Ascending aorta (tissue), 2 donors: ENCODE measurements around the gene OR51B4. TPM values are rescaled to one million over a fixed set of nuclear protein-coding genes. Genes with fewer than 3 reads are reported as not detected.

ENCODE experiments used
- DNase-seq, 2 donors: peaks; one replicate each; pipeline ENCODE4 v3.0.0-alpha.2; 2019; ENCODE audit warnings: low spot score in 2 of 2
- H3K27ac ChIP-seq, 2 donors: fragments of 200-600 bp; sonication (generic); one replicate each; pipeline ENCODE4 v1.5.1; 2016 to 2017; ENCODE audit warnings: mild to moderate bottlenecking in 1 of 2
- H3K27me3 ChIP-seq: fragments of 200-600 bp; sonication (generic); one replicate; pipeline ENCODE4 v1.5.1; 2017
- H3K36me3 ChIP-seq, 2 donors: fragments of 200-600 bp; sonication (generic); one replicate each; pipeline ENCODE4 v1.5.1; 2016
- H3K4me1 ChIP-seq, 2 donors: fragments of 200-600 bp; sonication (generic); one replicate each; pipeline ENCODE4 v1.5.1; 2016 to 2017; ENCODE audit warnings: mild to moderate bottlenecking in 1 of 2
- H3K4me3 ChIP-seq, 2 donors: fragments of 200-600 bp; sonication (generic); one replicate each; pipeline ENCODE4 v1.5.1; 2016 to 2017; ENCODE audit warnings: mild to moderate bottlenecking in 1 of 2
- H3K9me3 ChIP-seq, 2 donors: fragments of 200-600 bp; sonication (generic); one replicate each; pipeline ENCODE4 v1.5.1; 2016
- intact Hi-C: fragments of 100-400 bp; cut with DNase I; formaldehyde crosslinking; loops from one replicate; pipeline ENCODE4 v1.15.1; 2023
- total RNA-seq: library from RNA; depleted of rRNA; stranded (reverse); fragments of >200 nt; gene quantifications from one replicate; pipeline ENCODE4 v1.1.0, GENCODE V29; 2016
- TF ChIP-seq, protein P1 (sequence below), 3 experiments: fragments of 200-600 bp in 2 of 3; fragments of 450-650 bp in 1 of 3; sonication (generic) in 2 of 3; IDR thresholded peaks; one replicate each; pipeline ENCODE4 v1.5.1; 2016 to 2019; ENCODE audit warnings: antibody characterized with exemption in 3 of 3, mild to moderate bottlenecking in 1 of 3, moderate library complexity in 1 of 3

OR51B4 gene
- total RNA-seq, 1 donor from 2014 or later = not detected

DNA sequence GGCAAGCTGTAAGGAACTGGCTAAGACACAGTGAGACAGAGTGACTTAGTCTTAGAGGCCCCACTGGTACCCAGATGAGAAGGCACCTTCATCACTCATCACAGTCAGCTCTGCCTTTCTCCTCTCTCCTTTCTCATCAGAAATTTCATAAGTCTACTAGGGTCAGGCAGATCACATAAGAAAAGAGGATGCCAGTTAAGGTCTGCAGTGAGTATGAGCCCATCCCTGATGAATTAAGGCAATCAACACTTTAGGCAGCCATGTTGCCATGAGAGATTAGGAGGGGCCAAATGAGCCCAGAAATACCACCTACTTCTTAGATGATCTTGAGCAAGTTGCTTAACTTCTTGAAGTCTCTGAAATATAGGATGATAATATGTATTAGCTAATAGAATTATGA, 20.1 kb downstream of the OR51B4 start:
- Histone ChIP-seq H3K9me3 (no peaks in the 10 kb centered on the region), H3K36me3 (no peaks in the 10 kb centered on the region), H3K27me3 (no peaks in the 10 kb centered on the region), H3K4me1 (no peaks in the 10 kb centered on the region), H3K27ac (no peak overlapping the region), H3K4me3 (no peak overlapping the region)
- DNase-seq = no peak
- intact Hi-C loops = no loop called here
- TF ChIP-seq, protein P1, sequence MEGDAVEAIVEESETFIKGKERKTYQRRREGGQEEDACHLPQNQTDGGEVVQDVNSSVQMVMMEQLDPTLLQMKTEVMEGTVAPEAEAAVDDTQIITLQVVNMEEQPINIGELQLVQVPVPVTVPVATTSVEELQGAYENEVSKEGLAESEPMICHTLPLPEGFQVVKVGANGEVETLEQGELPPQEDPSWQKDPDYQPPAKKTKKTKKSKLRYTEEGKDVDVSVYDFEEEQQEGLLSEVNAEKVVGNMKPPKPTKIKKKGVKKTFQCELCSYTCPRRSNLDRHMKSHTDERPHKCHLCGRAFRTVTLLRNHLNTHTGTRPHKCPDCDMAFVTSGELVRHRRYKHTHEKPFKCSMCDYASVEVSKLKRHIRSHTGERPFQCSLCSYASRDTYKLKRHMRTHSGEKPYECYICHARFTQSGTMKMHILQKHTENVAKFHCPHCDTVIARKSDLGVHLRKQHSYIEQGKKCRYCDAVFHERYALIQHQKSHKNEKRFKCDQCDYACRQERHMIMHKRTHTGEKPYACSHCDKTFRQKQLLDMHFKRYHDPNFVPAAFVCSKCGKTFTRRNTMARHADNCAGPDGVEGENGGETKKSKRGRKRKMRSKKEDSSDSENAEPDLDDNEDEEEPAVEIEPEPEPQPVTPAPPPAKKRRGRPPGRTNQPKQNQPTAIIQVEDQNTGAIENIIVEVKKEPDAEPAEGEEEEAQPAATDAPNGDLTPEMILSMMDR (IDR thresholded peaks at IDR 0.05) = no peak

DNA sequence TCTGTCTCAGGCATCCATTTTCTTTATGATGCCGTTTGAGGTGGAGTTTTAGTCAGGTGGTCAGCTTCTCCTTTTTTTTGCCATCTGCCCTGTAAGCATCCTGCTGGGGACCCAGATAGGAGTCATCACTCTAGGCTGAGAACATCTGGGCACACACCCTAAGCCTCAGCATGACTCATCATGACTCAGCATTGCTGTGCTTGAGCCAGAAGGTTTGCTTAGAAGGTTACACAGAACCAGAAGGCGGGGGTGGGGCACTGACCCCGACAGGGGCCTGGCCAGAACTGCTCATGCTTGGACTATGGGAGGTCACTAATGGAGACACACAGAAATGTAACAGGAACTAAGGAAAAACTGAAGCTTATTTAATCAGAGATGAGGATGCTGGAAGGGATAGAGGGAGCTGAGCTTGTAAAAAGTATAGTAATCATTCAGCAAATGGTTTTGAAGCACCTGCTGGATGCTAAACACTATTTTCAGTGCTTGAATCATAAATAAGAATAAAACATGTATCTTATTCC, 21.1 kb downstream of the OR51B4 start:
- peak; percentile 27 to 73 for DNase-seq
- Histone ChIP-seq H3K4me1 (no peaks in the 10 kb centered on the region), H3K4me3 (no peak overlapping the region), H3K27me3 (no peaks in the 10 kb centered on the region), H3K9me3 (no peaks in the 10 kb centered on the region), H3K27ac (no peak overlapping the region), H3K36me3 (no peaks in the 10 kb centered on the region)
- intact Hi-C loops = no loop called here
- TF ChIP-seq, protein P1 (IDR thresholded peaks at IDR 0.05) = no peak

DNA sequence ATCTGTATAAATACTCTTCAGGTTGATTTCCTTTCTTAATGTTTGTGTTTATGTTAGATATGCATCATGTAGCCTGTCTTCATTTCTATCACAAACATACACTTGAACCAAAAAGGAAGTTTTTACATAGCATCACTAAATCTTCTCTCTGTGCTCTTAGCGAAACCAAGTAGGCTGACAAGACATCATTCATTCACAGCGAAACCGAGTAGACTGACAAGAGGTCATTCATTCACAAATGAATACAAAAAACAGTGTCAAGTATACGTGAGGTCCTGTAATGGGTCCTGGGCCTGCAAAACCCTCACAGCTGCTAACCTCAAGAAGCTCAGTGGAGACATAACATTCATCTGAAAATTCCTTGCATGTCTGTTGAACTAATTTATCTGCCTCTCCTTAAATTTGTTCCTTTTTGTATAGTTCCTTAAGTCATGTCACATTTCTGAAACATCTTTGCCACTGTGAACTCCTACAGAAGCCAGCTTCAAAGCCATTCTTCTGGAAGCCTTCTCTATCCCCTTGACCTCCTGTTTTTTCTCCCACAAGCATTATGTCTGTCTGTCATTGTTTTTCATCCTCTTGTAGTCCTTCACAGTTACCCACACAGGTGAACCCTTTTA, 22.2 kb downstream of the OR51B4 start:
- no peaks in the 10 kb centered on the region for H3K27me3 ChIP-seq
- H3K4me3 ChIP-seq = no peak overlapping the region
- H3K9me3 ChIP-seq = no peaks in the 10 kb centered on the region
- TF ChIP-seq, protein P1 (IDR thresholded peaks at IDR 0.05) = no peak
- H3K27ac ChIP-seq = no peak overlapping the region
- intact Hi-C loops = no loop called here
- H3K36me3 ChIP-seq = no peaks in the 10 kb centered on the region
- no peaks in the 10 kb centered on the region for H3K4me1 ChIP-seq
- no peak for DNase-seq

DNA sequence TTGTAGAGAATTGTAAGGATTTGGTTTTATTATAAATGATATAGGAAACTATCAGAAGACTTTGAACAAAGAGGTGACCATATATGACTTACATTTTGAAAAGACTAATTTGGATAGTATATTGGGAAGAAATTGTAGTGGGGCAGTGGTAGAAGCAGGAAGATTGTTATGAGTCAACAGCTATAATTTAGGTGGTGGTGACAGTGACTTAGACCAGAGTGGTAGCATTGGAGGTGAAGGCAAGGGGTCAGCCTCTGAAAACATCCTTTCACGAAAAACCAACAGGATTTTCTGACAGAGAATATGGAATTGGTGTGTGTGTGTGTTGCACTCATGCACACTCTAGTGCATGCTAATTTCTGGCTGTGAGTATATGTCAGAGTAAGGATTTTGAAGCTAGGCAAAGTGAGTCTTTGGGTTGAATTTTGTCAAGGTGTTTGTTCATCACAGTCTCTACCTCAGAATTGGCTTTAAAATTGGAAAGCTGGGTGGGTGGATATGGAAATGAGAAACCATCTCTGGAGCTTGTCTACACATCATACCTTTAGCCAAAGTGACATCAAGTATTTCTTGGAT, 23.9 kb downstream of the OR51B4 start:
- TF ChIP-seq, protein P1 (IDR thresholded peaks at IDR 0.05) = no peak
- H3K36me3 ChIP-seq = no peaks in the 10 kb centered on the region
- intact Hi-C loops = no loop called here
- no peak for DNase-seq
- H3K4me3 ChIP-seq = no peak overlapping the region
- H3K27ac ChIP-seq = no peak overlapping the region
- H3K9me3 ChIP-seq = no peaks in the 10 kb centered on the region
- H3K27me3 ChIP-seq = no peaks in the 10 kb centered on the region
- H3K4me1 ChIP-seq = no peaks in the 10 kb centered on the region

DNA sequence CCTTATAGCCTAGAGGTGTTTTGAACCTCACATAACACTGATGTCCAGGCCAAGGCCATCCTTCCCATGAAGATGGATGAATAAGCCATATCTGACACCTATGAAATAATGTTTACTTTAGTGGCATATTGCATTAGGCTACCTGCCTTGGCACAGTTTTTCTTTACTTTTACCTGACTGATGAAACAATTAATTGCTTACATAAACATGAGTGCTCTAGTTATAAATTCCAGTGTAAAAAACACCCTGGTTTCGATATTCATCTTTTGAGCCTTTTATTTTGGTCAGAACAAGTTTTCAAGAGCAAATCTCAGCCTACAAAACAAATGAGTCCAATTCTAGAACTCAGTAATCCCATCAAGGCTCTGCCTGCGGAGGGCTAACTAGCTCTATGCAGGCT, 25.0 kb downstream of the OR51B4 start:
- no peak for DNase-seq
- H3K36me3 ChIP-seq = no peaks in the 10 kb centered on the region
- intact Hi-C loops = no loop called here
- no peaks in the 10 kb centered on the region for H3K27me3 ChIP-seq
- H3K4me3 ChIP-seq = no peak overlapping the region
- H3K9me3 ChIP-seq = no peaks in the 10 kb centered on the region
- TF ChIP-seq, protein P1 (IDR thresholded peaks at IDR 0.05) = no peak
- no peak overlapping the region for H3K27ac ChIP-seq
- H3K4me1 ChIP-seq = no peaks in the 10 kb centered on the region
